ENCODE measurements around the gene GGTLC1.

GGTLC1 gene

GRCh38 chr20:24016607-24017457 is 28.3 kb upstream of the GGTLC1 start:
- Histone ChIP-seq H3K27ac (ENCODE audit: extremely low read depth, low read depth, low read length) (no peak overlapping the region), H3K4me1 (ENCODE audit: control insufficient read depth, insufficient read depth, low read length) (no peaks in the 10 kb centered on the region), H3K4me3 (ENCODE audit: low read depth, low read length) (no peak overlapping the region), H3K9me3 (ENCODE audit: control insufficient read depth, insufficient read depth, low read depth, low read length) (no peaks in the 10 kb centered on the region), H3K36me3 (ENCODE audit: control insufficient read depth in 2 of 2, insufficient read depth in 1 of 2, low read length in 2 of 2) (no peaks in the 10 kb centered on the region)
- no peak for TF ChIP-seq GLI2 (tag by site-specific recombination; IDR thresholded peaks at IDR 0.05; ENCODE audit: borderline replicate concordance, low read depth)
- TF ChIP-seq ZNF23 (tag by site-specific recombination; IDR thresholded peaks at IDR 0.05; ENCODE audit: borderline replicate concordance): no peak
- TF ChIP-seq ZNF16 (tag by site-specific recombination; IDR thresholded peaks at IDR 0.05; ENCODE audit: low read depth): no peak
- no peak for TF ChIP-seq BCL11A (tag by site-specific recombination; IDR thresholded peaks at IDR 0.05; ENCODE audit: low read depth)
- no peak for TF ChIP-seq BCL6B (tag by site-specific recombination; IDR thresholded peaks at IDR 0.05)
- TF ChIP-seq OVOL3 (tag by site-specific recombination; IDR thresholded peaks at IDR 0.05): no peak
- TF ChIP-seq ZNF280C (tag by site-specific recombination; IDR thresholded peaks at IDR 0.05): no peak
- no peak for TF ChIP-seq RBAK (tag by site-specific recombination; IDR thresholded peaks at IDR 0.05)
- TF ChIP-seq ZNF558 (tag by site-specific recombination; IDR thresholded peaks at IDR 0.05): no peak
- TF ChIP-seq ZNF48 (tag by site-specific recombination; IDR thresholded peaks at IDR 0.05): no peak
- no peak for TF ChIP-seq ZNF341 (tag by site-specific recombination; IDR thresholded peaks at IDR 0.05; ENCODE audit: low read depth)
- no peak for TF ChIP-seq ZBTB7A (tag by site-specific recombination; IDR thresholded peaks at IDR 0.05; ENCODE audit: low read depth)
- no peak for TF ChIP-seq SETDB1 (IDR thresholded peaks at IDR 0.05; ENCODE audit: insufficient read length, low read length)
- TF ChIP-seq ZBTB26 (tag by site-specific recombination; optimal IDR thresholded peaks at IDR 0.05): no peak
- TF ChIP-seq ZNF473 (tag by site-specific recombination; IDR thresholded peaks at IDR 0.05): no peak
- ChIA-PET POLR2A (no interaction called here), CTCF (no interaction called here)

- Histone ChIP-seq H3K27ac (ENCODE audit: extremely low read depth, low read depth, low read length) (no peak overlapping the region), H3K9me3 (ENCODE audit: control insufficient read depth, insufficient read depth, low read depth, low read length) (no peaks in the 10 kb centered on the region), H3K36me3 (ENCODE audit: control insufficient read depth in 2 of 2, insufficient read depth in 1 of 2, low read length in 2 of 2) (no peaks in the 10 kb centered on the region), H3K4me3 (ENCODE audit: low read depth, low read length) (no peak overlapping the region), H3K4me1 (ENCODE audit: control insufficient read depth, insufficient read depth, low read length) (no peaks in the 10 kb centered on the region)
- no peak for TF ChIP-seq MYNN (tag by site-specific recombination; IDR thresholded peaks at IDR 0.05; ENCODE audit: borderline replicate concordance)
- TF ChIP-seq ZFP69B (tag by site-specific recombination; IDR thresholded peaks at IDR 0.05): no peak
- no peak for TF ChIP-seq PRDM10 (tag by site-specific recombination; IDR thresholded peaks at IDR 0.05)
- no peak for TF ChIP-seq ZNF510 (tag by site-specific recombination; IDR thresholded peaks at IDR 0.05; ENCODE audit: insufficient replicate concordance)
- no peak for TF ChIP-seq ZNF366 (tag by site-specific recombination; conservative IDR thresholded peaks at IDR 0.05)
- no peak for TF ChIP-seq ZNF555 (tag by site-specific recombination; conservative IDR thresholded peaks at IDR 0.05)
- peak; percentile 51; the same call in 1 of the 2 replicates for TF ChIP-seq EGR2 (tag by site-specific recombination; IDR thresholded peaks at IDR 0.05; ENCODE audit: low read depth)
- no peak for TF ChIP-seq ZNF16 (tag by site-specific recombination; IDR thresholded peaks at IDR 0.05; ENCODE audit: low read depth)
- peak; percentile 41; the same call in 1 of the 2 replicates for TF ChIP-seq ZFHX2 (tag by site-specific recombination; conservative IDR thresholded peaks at IDR 0.05)
- no peak for TF ChIP-seq ZNF837 (tag by site-specific recombination; IDR thresholded peaks at IDR 0.05)
- no peak for TF ChIP-seq ZNF777 (tag by site-specific recombination; IDR thresholded peaks at IDR 0.05; ENCODE audit: borderline replicate concordance)
- CTCF ChIA-PET: no interaction called here
- POLR2A ChIA-PET: no interaction called here
Observed at GRCh38 chr20:24013953-24014352, 25.4 kb upstream of the GGTLC1 start.

All from HEK293 (cell line).